ENCODE measurements around the gene KLRG1.

Gene KLRG1

DNA sequence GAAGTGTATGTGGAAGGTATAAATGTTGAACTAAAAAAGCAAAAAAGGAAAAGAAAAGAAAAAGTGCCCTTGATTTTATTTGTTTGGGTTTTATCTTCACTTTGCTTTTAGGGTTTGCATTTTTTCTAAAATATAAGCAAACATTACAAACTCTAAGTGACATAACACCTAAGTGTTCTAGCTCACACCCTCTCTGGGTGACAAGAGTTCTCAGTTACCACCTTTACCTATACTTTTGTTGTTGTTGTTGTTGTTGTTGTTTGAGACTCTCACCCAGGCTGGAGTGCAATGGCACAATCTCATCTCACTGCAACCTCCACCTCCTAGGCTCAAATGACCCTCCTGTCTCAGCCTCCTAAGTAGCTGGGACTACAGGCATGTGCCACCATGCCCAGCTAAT, 13.0 kb downstream of the KLRG1 start:
- Histone ChIP-seq H3K4me1 (ENCODE audit: control insufficient read depth in 1 of 2, insufficient read depth in 2 of 2, low read length in 2 of 2) (no peaks in the 10 kb centered on the region), H3K36me3 (ENCODE audit: control insufficient read depth in 1 of 2, insufficient read depth in 2 of 2, low read length in 2 of 2) (no peaks in the 10 kb centered on the region), H3K4me2 (ENCODE audit: low read length) (no peak overlapping the region), H3K27me3 (ENCODE audit: insufficient read depth, low read length) (no peaks in the 10 kb centered on the region), H3K23ac (ENCODE audit: low read length) (no peak overlapping the region), H2AFZ (ENCODE audit: insufficient read depth, low read length, poor library complexity) (no peak overlapping the region), H3K14ac (ENCODE audit: low read length) (no peak overlapping the region), H3K79me2 (ENCODE audit: control insufficient read depth, insufficient read depth, low read length, poor library complexity) (no peaks in the 10 kb centered on the region), H2BK120ac (ENCODE audit: insufficient read depth, low read length, poor library complexity) (no peak overlapping the region), H3K27ac (ENCODE audit: low read depth, low read length) (no peak overlapping the region), H4K12ac (ENCODE audit: low read depth, low read length) (no peak overlapping the region), H3K79me1 (ENCODE audit: low read length) (no peaks in the 10 kb centered on the region), H2AK5ac (ENCODE audit: low read length) (no peak overlapping the region), H2BK5ac (ENCODE audit: low read depth, low read length, poor library complexity) (no peak overlapping the region), H3K4ac (ENCODE audit: low read depth, low read length) (no peak overlapping the region), H2BK12ac (ENCODE audit: low read length) (no peak overlapping the region), H3K9me3 (ENCODE audit: insufficient read depth, low read depth, low read length) (no peaks in the 10 kb centered on the region), H3K18ac (ENCODE audit: low read length) (no peak overlapping the region), H4K91ac (ENCODE audit: low read depth, low read length) (no peak overlapping the region), H3K9ac (ENCODE audit: low read length) (no peak overlapping the region), H4K8ac (ENCODE audit: low read depth, low read length) (no peak overlapping the region), H3K4me3 (ENCODE audit: low read depth, low read length) (no peak overlapping the region)
- DNase-seq, result no peak

DNA sequence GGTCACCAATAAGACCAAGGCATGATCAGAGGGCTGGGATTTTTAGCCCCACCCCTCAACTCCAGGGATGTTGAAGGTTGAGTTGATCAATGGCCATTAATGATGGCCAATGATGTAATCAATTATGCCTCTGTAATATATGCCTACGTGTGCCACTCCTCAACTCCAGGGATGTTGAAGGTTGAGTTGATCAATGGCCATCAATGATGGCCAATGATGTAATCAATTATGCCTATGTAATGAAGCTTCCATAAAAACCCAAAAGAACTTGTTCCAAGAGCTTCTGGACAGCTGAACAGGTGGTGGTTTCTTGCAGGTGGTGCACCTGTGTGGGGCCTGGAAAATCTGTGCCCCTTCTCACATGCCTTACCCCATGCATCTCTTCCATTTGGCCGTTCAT, 33.2 kb downstream of the KLRG1 start:
- no peaks in the 10 kb centered on the region for H3K36me3 ChIP-seq (ENCODE audit: control insufficient read depth in 1 of 2, insufficient read depth in 2 of 2, low read length in 2 of 2)
- no peak overlapping the region for H3K23ac ChIP-seq (ENCODE audit: low read length)
- H4K8ac ChIP-seq (ENCODE audit: low read depth, low read length), result no peak overlapping the region
- H3K79me2 ChIP-seq (ENCODE audit: control insufficient read depth, insufficient read depth, low read length, poor library complexity), result no peaks in the 10 kb centered on the region
- no peak overlapping the region for H3K27ac ChIP-seq (ENCODE audit: low read depth, low read length)
- H4K12ac ChIP-seq (ENCODE audit: low read depth, low read length), result no peak overlapping the region
- no peaks in the 10 kb centered on the region for H3K4me1 ChIP-seq (ENCODE audit: control insufficient read depth in 1 of 2, insufficient read depth in 2 of 2, low read length in 2 of 2)
- no peak overlapping the region for H2BK12ac ChIP-seq (ENCODE audit: low read length)
- H3K4ac ChIP-seq (ENCODE audit: low read depth, low read length), result no peak overlapping the region
- no peak overlapping the region for H2BK120ac ChIP-seq (ENCODE audit: insufficient read depth, low read length, poor library complexity)
- no CpG with 5 or more reads among the region's 2 CpGs for WGBS (ENCODE audit: extremely low coverage, insufficient coverage, insufficient read length)
- H3K27me3 ChIP-seq (ENCODE audit: insufficient read depth, low read length), result no peaks in the 10 kb centered on the region
- DNase-seq, result no peak
- H3K79me1 ChIP-seq (ENCODE audit: low read length), result no peaks in the 10 kb centered on the region
- no peak overlapping the region for H2AK5ac ChIP-seq (ENCODE audit: low read length)
- H3K9ac ChIP-seq (ENCODE audit: low read length), result no peak overlapping the region
- no peak overlapping the region for H3K18ac ChIP-seq (ENCODE audit: low read length)
- no peak overlapping the region for H3K4me2 ChIP-seq (ENCODE audit: low read length)
- H2AFZ ChIP-seq (ENCODE audit: insufficient read depth, low read length, poor library complexity), result no peak overlapping the region
- no peak overlapping the region for H4K91ac ChIP-seq (ENCODE audit: low read depth, low read length)
- H3K9me3 ChIP-seq (ENCODE audit: insufficient read depth, low read depth, low read length), result no peaks in the 10 kb centered on the region
- H3K4me3 ChIP-seq (ENCODE audit: low read depth, low read length), result no peak overlapping the region
- no peak overlapping the region for H3K14ac ChIP-seq (ENCODE audit: low read length)
- H2BK5ac ChIP-seq (ENCODE audit: low read depth, low read length, poor library complexity), result no peak overlapping the region

GRCh38 chr12:9024512-9024911, 35.2 kb downstream of the KLRG1 start:
- no peaks in the 10 kb centered on the region for H3K4me1 ChIP-seq (ENCODE audit: control insufficient read depth in 1 of 2, insufficient read depth in 2 of 2, low read length in 2 of 2)

DNA sequence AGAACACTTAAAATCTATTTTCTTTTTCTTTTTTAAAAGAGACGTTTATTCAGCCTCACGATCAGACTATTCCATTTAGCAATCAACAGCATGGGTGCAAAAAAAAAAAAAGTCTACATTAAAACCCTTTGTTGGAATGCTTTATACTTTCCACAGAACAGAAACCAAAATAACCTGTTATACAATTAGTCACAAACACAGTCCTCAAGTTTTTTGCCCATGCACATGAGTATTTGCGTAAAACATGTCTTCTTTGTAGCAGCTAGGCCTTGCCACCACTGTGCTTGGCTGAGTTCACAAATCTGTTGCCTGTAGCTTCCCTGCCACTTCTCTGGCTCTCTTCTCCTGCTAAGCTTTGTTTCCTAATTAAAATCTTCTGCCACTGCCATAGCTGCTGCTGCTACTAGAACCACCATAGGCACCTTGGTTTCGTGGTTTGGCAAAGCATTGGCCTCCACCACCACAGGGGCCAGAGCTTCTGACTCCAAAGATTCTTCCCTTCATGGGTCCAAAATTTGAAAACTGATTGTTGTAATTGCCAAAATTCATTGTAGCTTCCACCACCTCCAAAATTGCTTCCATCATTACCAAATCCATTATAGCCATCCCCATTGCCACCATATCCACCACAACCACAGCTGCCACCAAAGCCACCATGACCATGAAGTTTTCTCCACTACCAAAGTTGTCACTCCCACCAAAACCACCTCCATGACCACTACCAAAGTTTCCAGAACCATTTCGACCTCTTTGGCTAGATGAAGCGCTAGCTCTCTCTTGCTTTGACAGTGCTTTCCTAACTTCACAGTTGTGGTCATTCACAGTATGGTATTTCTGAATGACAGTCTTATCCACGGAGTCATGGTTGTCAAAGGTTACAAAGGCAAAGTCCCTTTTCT, 38.1 kb downstream of the KLRG1 start:
- WGBS (ENCODE audit: extremely low coverage, insufficient coverage, insufficient read length), result no CpG with 5 or more reads among the region's 7 CpGs
- Histone ChIP-seq H2BK5ac (ENCODE audit: low read depth, low read length, poor library complexity) (no peak overlapping the region), H3K4me1 (ENCODE audit: control insufficient read depth in 1 of 2, insufficient read depth in 2 of 2, low read length in 2 of 2) (no peaks in the 10 kb centered on the region)

More at GRCh38 chr12:9024512-9024911, 35.2 kb downstream of the KLRG1 start:
- Histone ChIP-seq H3K36me3 (ENCODE audit: control insufficient read depth in 1 of 2, insufficient read depth in 2 of 2, low read length in 2 of 2) (no peaks in the 10 kb centered on the region), H3K79me2 (ENCODE audit: control insufficient read depth, insufficient read depth, low read length, poor library complexity) (no peaks in the 10 kb centered on the region), H3K4ac (ENCODE audit: low read depth, low read length) (no peak overlapping the region), H3K9ac (ENCODE audit: low read length) (no peak overlapping the region), H4K8ac (ENCODE audit: low read depth, low read length) (no peak overlapping the region), H3K9me3 (ENCODE audit: insufficient read depth, low read depth, low read length) (no peaks in the 10 kb centered on the region), H3K79me1 (ENCODE audit: low read length) (no peaks in the 10 kb centered on the region), H3K14ac (ENCODE audit: low read length) (no peak overlapping the region), H2AFZ (ENCODE audit: insufficient read depth, low read length, poor library complexity) (no peak overlapping the region), H2BK120ac (ENCODE audit: insufficient read depth, low read length, poor library complexity) (no peak overlapping the region), H3K27me3 (ENCODE audit: insufficient read depth, low read length) (no peaks in the 10 kb centered on the region), H2AK5ac (ENCODE audit: low read length) (no peak overlapping the region), H4K91ac (ENCODE audit: low read depth, low read length) (no peak overlapping the region), H3K27ac (ENCODE audit: low read depth, low read length) (no peak overlapping the region), H3K18ac (ENCODE audit: low read length) (no peak overlapping the region), H3K23ac (ENCODE audit: low read length) (no peak overlapping the region), H4K12ac (ENCODE audit: low read depth, low read length) (no peak overlapping the region), H3K4me2 (ENCODE audit: low read length) (no peak overlapping the region), H2BK5ac (ENCODE audit: low read depth, low read length, poor library complexity) (no peak overlapping the region), H3K4me3 (ENCODE audit: low read depth, low read length) (no peak overlapping the region), H2BK12ac (ENCODE audit: low read length) (no peak overlapping the region)
- no CpG with 5 or more reads among the region's 2 CpGs for WGBS (ENCODE audit: extremely low coverage, insufficient coverage, insufficient read length)
- DNase-seq, result no peak

More for the DNA sequence above, 38.1 kb downstream of the KLRG1 start:
- no peak overlapping the region for H3K4me2 ChIP-seq (ENCODE audit: low read length)
- no peak overlapping the region for H2BK120ac ChIP-seq (ENCODE audit: insufficient read depth, low read length, poor library complexity)
- no peak overlapping the region for H2BK12ac ChIP-seq (ENCODE audit: low read length)
- no peak overlapping the region for H3K9ac ChIP-seq (ENCODE audit: low read length)
- peak in 1 of 2 donors; percentile 65 for DNase-seq
- H3K27ac ChIP-seq (ENCODE audit: low read depth, low read length), result no peak overlapping the region
- H3K79me2 ChIP-seq (ENCODE audit: control insufficient read depth, insufficient read depth, low read length, poor library complexity), result no peaks in the 10 kb centered on the region
- H3K18ac ChIP-seq (ENCODE audit: low read length), result no peak overlapping the region
- no peak overlapping the region for H4K12ac ChIP-seq (ENCODE audit: low read depth, low read length)
- H3K23ac ChIP-seq (ENCODE audit: low read length), result no peak overlapping the region
- no peak overlapping the region for H3K14ac ChIP-seq (ENCODE audit: low read length)
- H3K27me3 ChIP-seq (ENCODE audit: insufficient read depth, low read length), result no peaks in the 10 kb centered on the region
- no peaks in the 10 kb centered on the region for H3K36me3 ChIP-seq (ENCODE audit: control insufficient read depth in 1 of 2, insufficient read depth in 2 of 2, low read length in 2 of 2)
- no peak overlapping the region for H3K4ac ChIP-seq (ENCODE audit: low read depth, low read length)
- H4K91ac ChIP-seq (ENCODE audit: low read depth, low read length), result no peak overlapping the region
- H3K4me3 ChIP-seq (ENCODE audit: low read depth, low read length), result no peak overlapping the region
- H2AK5ac ChIP-seq (ENCODE audit: low read length), result no peak overlapping the region
- H4K8ac ChIP-seq (ENCODE audit: low read depth, low read length), result no peak overlapping the region
- H3K9me3 ChIP-seq (ENCODE audit: insufficient read depth, low read depth, low read length), result no peaks in the 10 kb centered on the region
- H2AFZ ChIP-seq (ENCODE audit: insufficient read depth, low read length, poor library complexity), result no peak overlapping the region
- H3K79me1 ChIP-seq (ENCODE audit: low read length), result no peaks in the 10 kb centered on the region

All from trophoblast cell (in vitro differentiated cells and primary cell).